GM12878 (cell line): Measurements from ENCODE around the gene PIAS1. TPM values are rescaled to one million over a fixed set of nuclear protein-coding genes. Genes with fewer than 3 reads are reported as not detected.

Source experiments
- ATAC-seq: fragments of 200-7000 bp; cut with Tn5 transposase; 3 replicates; pipeline ENCODE4 v1.9.1; 2020; ENCODE audit warnings: mild to moderate bottlenecking, moderate library complexity
- BruUV-seq: library from RNA; stranded (reverse); fragments of 400-500 nt; replicated peaks from 2 replicates; lab custom pipeline; 2021; lab: Mats Ljungman, UMichigan
- CTCF ChIA-PET: fragments of 300-600 bp; sonication (Branson Sonifier 250); formaldehyde crosslinking; extraction: SDS; loops from one replicate; lab custom pipeline; 2021; ENCODE audit warnings: inconsistent platforms; lab: Yijun Ruan, JAX
- POLR2A ChIA-PET: fragments of 350-600 bp; formaldehyde crosslinking; extraction: SDS; loops from one replicate; lab custom pipeline; 2021; ENCODE audit warnings: inconsistent platforms; lab: Charles Lee
- RAD21 ChIA-PET: fragments of 300-600 bp; sonication (Branson Sonifier 250); formaldehyde crosslinking; loops from one replicate; lab custom pipeline; 2023; ENCODE audit warnings: antibody characterized with exemption; ENCODE audit not compliant: unreplicated experiment; lab: Charles Lee
- SMC1A ChIA-PET: fragments of 300-600 bp; sonication (Branson Sonifier 250); formaldehyde crosslinking; loops from one replicate; lab custom pipeline; 2023; ENCODE audit not compliant: unreplicated experiment, uncharacterized antibody; lab: Charles Lee
- DNase-seq: peaks from one replicate; pipeline ENCODE4 v3.0.0-alpha.2; 2011; ENCODE audit warnings: low read depth, low spot score
- FAIRE-seq: peaks from 3 replicates; lab custom pipeline; 2011; peaks lifted over from hg19 to GRCh38; lab: Jason Lieb, UNC
- H2AFZ ChIP-seq: 2 replicates; pipeline ENCODE4 v1.6.0; 2011; ENCODE audit warnings: low read depth, low read length, control low read depth; ENCODE audit not compliant: control insufficient read depth
- H3K27ac ChIP-seq: 2 replicates; pipeline ENCODE4 v1.5.1; 2011; ENCODE audit warnings: control low read depth; ENCODE audit not compliant: control insufficient read depth, insufficient read depth
- H3K27me3 ChIP-seq, 2 experiments: replicated peaks in 1 of 2; 2 replicates each; pipeline versions ENCODE4 v1.6.0 to v1.6.1; 2011; ENCODE audit warnings: low read length in 1 of 2; ENCODE audit not compliant: control insufficient read depth in 2 of 2, insufficient read depth in 2 of 2
- H3K36me3 ChIP-seq, 2 experiments: 2 replicates each; pipeline ENCODE4 v1.5.1; 2011; ENCODE audit warnings: low read length in 1 of 2; ENCODE audit not compliant: control insufficient read depth in 2 of 2, insufficient read depth in 2 of 2
- H3K4me1 ChIP-seq: 2 replicates; pipeline ENCODE4 v1.6.1; 2011; ENCODE audit warnings: mild to moderate bottlenecking, low read length, moderate library complexity, mixed read lengths; ENCODE audit not compliant: control insufficient read depth, insufficient read depth
- H3K4me2 ChIP-seq: 2 replicates; pipeline ENCODE4 v1.6.0; 2011; ENCODE audit warnings: control low read depth; ENCODE audit not compliant: control insufficient read depth, insufficient read depth
- H3K4me3 ChIP-seq: fragments of 200-600 bp; sonication (generic); 2 replicates; pipeline ENCODE4 v1.5.1; 2016
- H3K79me2 ChIP-seq: 2 replicates; pipeline ENCODE4 v1.6.0; 2011; ENCODE audit warnings: low read length; ENCODE audit not compliant: control insufficient read depth, insufficient read depth
- H3K9ac ChIP-seq: 2 replicates; pipeline ENCODE4 v1.8.0; 2011; ENCODE audit warnings: low read length, control low read depth, mixed read lengths; ENCODE audit not compliant: control insufficient read depth, insufficient read depth
- H3K9me3 ChIP-seq: replicated peaks from 3 replicates; pipeline ENCODE4 v1.5.1; 2011; ENCODE audit warnings: mild to moderate bottlenecking, low read length; ENCODE audit not compliant: control insufficient read depth, insufficient read depth
- H4K20me1 ChIP-seq: 2 replicates; pipeline ENCODE4 v1.6.0; 2011; ENCODE audit not compliant: control insufficient read depth, insufficient read depth
- CHD2 ChIP-seq: IDR thresholded peaks from 2 replicates; pipeline ENCODE4 v1.6.1; 2011; ENCODE audit warnings: low read depth, low read length, improper control_type of control experiment, borderline replicate concordance
- EGR1 ChIP-seq, 2 experiments: IDR thresholded peaks; 1 replicate in 1 of 2; 2 replicates in 1 of 2; pipeline ENCODE4 v1.6.1; 2011 to 2012; ENCODE audit warnings: low read depth in 2 of 2, low read length in 2 of 2, borderline replicate concordance in 1 of 2, mild to moderate bottlenecking in 1 of 2, moderate library complexity in 1 of 2
- ESRRA ChIP-seq: IDR thresholded peaks from 2 replicates; pipeline ENCODE4 v1.6.1; 2012; ENCODE audit warnings: mild to moderate bottlenecking, low read length, improper control_type of control experiment
- MEF2B ChIP-seq: fragments of 450-650 bp; IDR thresholded peaks from 2 replicates; pipeline ENCODE4 v1.6.1; 2018; ENCODE audit warnings: mild to moderate bottlenecking, moderate library complexity; ENCODE audit not compliant: partially characterized antibody, poor library complexity, severe bottlenecking
- RAD21 ChIP-seq: IDR thresholded peaks from 2 replicates; pipeline ENCODE4 v1.6.1; 2011; ENCODE audit warnings: mild to moderate bottlenecking, low read depth, low read length, moderate library complexity; ENCODE audit not compliant: insufficient read depth
- ZNF687 ChIP-seq: fragments of 450-650 bp; IDR thresholded peaks from 2 replicates; pipeline ENCODE4 v1.6.1; 2017; ENCODE audit warnings: mild to moderate bottlenecking, moderate library complexity
- WGBS: methylation state at CpG from one replicate; pipeline ENCODE4 v1.1.6; 2016; ENCODE audit warnings: low lambda C conversion rate; ENCODE audit not compliant: insufficient replicate concordance, insufficient coverage; ENCODE audit errors: missing lambda C conversion rate; 5-methylcytosine and 5-hydroxymethylcytosine counted together
- in situ Hi-C: fragments of 300-500 bp; cut with MboI; formaldehyde crosslinking; loops from 9 replicates; pipeline ENCODE4 v1.14.3; 2018; ENCODE audit warnings: mixed read lengths
- intact Hi-C: fragments of 100-400 bp; cut with micrococcal nuclease; formaldehyde crosslinking; loops from one replicate; pipeline ENCODE4 v1.14.2; 2022; ENCODE audit not compliant: unreplicated experiment
- polyA plus RNA-seq, 11 experiments: library from polyadenylated mRNA; depleted of rRNA in 4 of 11; unstranded in 6 of 11; stranded (reverse) in 5 of 11; fragments of >200 nt; fragmentation: Nextera tagmentation in 4 of 11; fragmentation: Illumina TruSeq in 1 of 11; extraction: Ambion mirVana in 4 of 11; extraction: Trizol in 1 of 11; gene quantifications; 1 replicate in 1 of 11; 2 replicates in 10 of 11; pipeline versions ENCODE4 v1.2.1 to v1.2.3, GENCODE V29; 2011 to 2016; ENCODE audit warnings: inconsistent platforms in 2 of 11, missing spikeins in 2 of 11, low read depth in 1 of 11
- total RNA-seq, 4 experiments: library from RNA; depleted of rRNA in 3 of 4; stranded (reverse); fragments of >200 nt in 3 of 4; fragmentation: Illumina TruSeq in 1 of 4; extraction: Trizol in 1 of 4; gene quantifications; 2 replicates each; pipeline versions ENCODE4 v1.2.1 to v1.2.3, GENCODE V29; 2013 to 2021
- TF ChIP-seq, protein P1 (sequence below): fragments of 450-650 bp; IDR thresholded peaks from 2 replicates; pipeline ENCODE4 v1.6.1; 2017; ENCODE audit warnings: borderline replicate concordance
- TF ChIP-seq, protein P2 (sequence below): IDR thresholded peaks from 2 replicates; pipeline ENCODE4 v1.6.1; 2012; ENCODE audit warnings: low read length, inconsistent platforms

Gene PIAS1
- total and polyA plus RNA-seq, 10 of the 15 experiments (the other 5 are each of a cell fraction or from before 2014, with no cell fraction given): 20.2 to 96.3 (median 37.0) TPM

DNA sequence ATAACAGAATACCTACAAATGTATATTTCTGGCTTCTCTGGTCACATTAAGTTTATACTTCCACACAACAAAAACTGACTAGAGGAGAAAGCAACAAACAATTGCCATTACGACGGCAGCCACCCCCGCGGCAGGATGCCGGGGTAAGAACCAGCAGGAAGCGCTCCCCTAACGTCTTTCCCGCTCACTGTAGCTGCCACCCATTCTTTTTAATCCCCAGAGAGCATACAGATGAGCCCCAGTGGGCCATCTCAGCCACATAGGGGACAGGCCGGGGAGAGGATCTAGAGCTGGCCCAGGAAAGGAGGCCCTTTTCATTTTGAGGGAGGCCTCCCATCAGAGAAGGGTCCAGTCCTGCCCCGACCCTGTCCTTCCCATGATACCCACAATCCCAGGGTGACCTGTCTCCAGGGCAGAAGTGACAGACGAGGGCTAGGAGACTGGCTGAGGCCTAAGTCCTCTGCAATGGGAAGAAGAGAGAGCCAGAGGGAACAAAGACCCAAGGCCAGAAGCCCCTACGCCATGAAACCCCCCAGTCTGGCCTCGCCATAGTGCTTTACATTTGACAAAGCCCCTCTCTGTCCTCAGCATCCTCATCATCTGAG lies 154.6 kb downstream of the PIAS1 start:
- Histone ChIP-seq H3K27me3 (no peaks in the 10 kb centered on the region), H3K9me3 (no peaks in the 10 kb centered on the region), H4K20me1 (no peaks in the 10 kb centered on the region), H3K36me3 (peaks cover 10 to 20% of the 10 kb centered on the region in 2 experiments; a peak in 3 of 4 replicates), H3K4me1 (peaks cover 20% of the 10 kb centered on the region), H2AFZ (no peak overlapping the region), H3K4me2 (peak overlapping the region; percentile 71; the same call in 1 of the 2 replicates), H3K9ac (peak overlapping the region; percentile 28; the same call in 1 of the 2 replicates), H3K4me3 (no peak overlapping the region), H3K79me2 (peaks cover 2% of the 10 kb centered on the region), H3K27ac (peak overlapping the region; percentile 33; the same call in 1 of the 2 replicates)
- RAD21 ChIA-PET: no interaction called here
- FAIRE-seq: no peak
- SMC1A ChIA-PET: no interaction called here
- CTCF ChIA-PET: no interaction called here
- no peak for ATAC-seq
- POLR2A ChIA-PET: interaction anchor here (1.0 kb wide), 1 partner anchor 155 kb away, joined by 3 read pairs; the partner anchor contains the start of gene PIAS1
- BruUV-seq: no TSS peak
- intact Hi-C loops: no loop called here
- TF ChIP-seq MEF2B (peak; percentile 26), EGR1 (IDR thresholded peaks at IDR 0.05; ENCODE audit: borderline replicate concordance in 1 of 2, low read depth in 2 of 2, low read length in 2 of 2) (peak in 1 of 2 experiments; percentile 39; a peak in 1 of 3 replicates), CHD2 (no peak)
- DNase-seq: no peak
- in situ Hi-C loops: no loop called here
- 19% methylated on average over 13 of the region's 13 CpGs for WGBS

DNA sequence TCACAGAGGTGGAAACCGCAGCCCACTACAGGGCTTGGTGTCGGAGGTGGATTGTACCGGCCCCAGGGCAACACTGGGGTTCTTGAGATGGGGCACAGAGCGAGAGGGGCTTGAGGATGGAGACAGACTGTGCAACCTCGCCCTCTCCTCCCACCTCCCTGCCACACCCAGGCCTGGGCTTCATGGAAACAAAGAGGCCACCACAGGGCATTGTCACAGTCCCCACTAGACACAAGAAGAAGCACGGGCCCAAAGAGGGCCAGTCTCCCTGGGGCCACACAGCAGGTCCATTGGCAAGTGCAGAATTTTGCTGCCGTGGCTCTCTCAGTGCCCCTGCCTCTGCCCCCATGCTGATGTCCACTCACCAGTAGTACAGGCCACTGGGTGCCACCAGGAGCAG lies 155.2 kb downstream of the PIAS1 start:
- no TSS peak for BruUV-seq
- no peak for DNase-seq
- H3K9ac ChIP-seq: peak overlapping the region; percentile 62
- POLR2A ChIA-PET: interaction anchor here (1.0 kb wide), 1 partner anchor 155 kb away, joined by 3 read pairs; the partner anchor contains the start of gene PIAS1
- peaks cover 20% of the 10 kb centered on the region for H3K4me1 ChIP-seq
- H3K27me3 ChIP-seq: no peaks in the 10 kb centered on the region
- SMC1A ChIA-PET: no interaction called here
- H3K36me3 ChIP-seq: peaks cover 10 to 25% of the 10 kb centered on the region in 2 experiments; a peak in 3 of 4 replicates
- H3K9me3 ChIP-seq: no peaks in the 10 kb centered on the region
- 65% methylated on average over 7 of the region's 7 CpGs for WGBS
- peak overlapping the region; percentile 69 for H3K27ac ChIP-seq
- ATAC-seq: no peak
- H3K4me3 ChIP-seq: no peak overlapping the region
- H2AFZ ChIP-seq: peak overlapping the region; percentile 74
- no peaks in the 10 kb centered on the region for H4K20me1 ChIP-seq
- in situ Hi-C loops (no loop called here), intact Hi-C loops (no loop called here)
- peak overlapping the region; percentile 71 for H3K4me2 ChIP-seq
- peaks cover 2% of the 10 kb centered on the region for H3K79me2 ChIP-seq
- CTCF ChIA-PET: interaction anchor here (0.9 kb wide), 1 partner anchor 346 kb away, joined by 6 read pairs; no protein-coding TSS in a partner anchor
- FAIRE-seq: no peak
- RAD21 ChIA-PET: interaction anchor here (1.0 kb wide), 1 partner anchor 347 kb away, joined by 4 read pairs; no protein-coding TSS in a partner anchor
- TF ChIP-seq, protein P1, sequence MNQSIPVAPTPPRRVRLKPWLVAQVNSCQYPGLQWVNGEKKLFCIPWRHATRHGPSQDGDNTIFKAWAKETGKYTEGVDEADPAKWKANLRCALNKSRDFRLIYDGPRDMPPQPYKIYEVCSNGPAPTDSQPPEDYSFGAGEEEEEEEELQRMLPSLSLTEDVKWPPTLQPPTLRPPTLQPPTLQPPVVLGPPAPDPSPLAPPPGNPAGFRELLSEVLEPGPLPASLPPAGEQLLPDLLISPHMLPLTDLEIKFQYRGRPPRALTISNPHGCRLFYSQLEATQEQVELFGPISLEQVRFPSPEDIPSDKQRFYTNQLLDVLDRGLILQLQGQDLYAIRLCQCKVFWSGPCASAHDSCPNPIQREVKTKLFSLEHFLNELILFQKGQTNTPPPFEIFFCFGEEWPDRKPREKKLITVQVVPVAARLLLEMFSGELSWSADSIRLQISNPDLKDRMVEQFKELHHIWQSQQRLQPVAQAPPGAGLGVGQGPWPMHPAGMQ: no peak
- TF ChIP-seq ZNF687: no peak
- TF ChIP-seq ESRRA: no peak
- TF ChIP-seq, protein P2, sequence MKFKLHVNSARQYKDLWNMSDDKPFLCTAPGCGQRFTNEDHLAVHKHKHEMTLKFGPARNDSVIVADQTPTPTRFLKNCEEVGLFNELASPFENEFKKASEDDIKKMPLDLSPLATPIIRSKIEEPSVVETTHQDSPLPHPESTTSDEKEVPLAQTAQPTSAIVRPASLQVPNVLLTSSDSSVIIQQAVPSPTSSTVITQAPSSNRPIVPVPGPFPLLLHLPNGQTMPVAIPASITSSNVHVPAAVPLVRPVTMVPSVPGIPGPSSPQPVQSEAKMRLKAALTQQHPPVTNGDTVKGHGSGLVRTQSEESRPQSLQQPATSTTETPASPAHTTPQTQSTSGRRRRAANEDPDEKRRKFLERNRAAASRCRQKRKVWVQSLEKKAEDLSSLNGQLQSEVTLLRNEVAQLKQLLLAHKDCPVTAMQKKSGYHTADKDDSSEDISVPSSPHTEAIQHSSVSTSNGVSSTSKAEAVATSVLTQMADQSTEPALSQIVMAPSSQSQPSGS: no peak
- TF ChIP-seq RAD21: no peak
